Measurements from ENCODE around the gene SNX8. TPM values are rescaled to one million over a fixed set of nuclear protein-coding genes. Genes with fewer than 3 reads are reported as not detected.
A peak's percentile ranks its signal among the peaks of the same experiment; 100 is the strongest.

SNX8 gene
- total and polyA plus RNA-seq, 2 of the 13 experiments (the other 11 are each of a cell fraction or from before 2014, with no cell fraction given): 20.6 to 45.2 TPM

DNA sequence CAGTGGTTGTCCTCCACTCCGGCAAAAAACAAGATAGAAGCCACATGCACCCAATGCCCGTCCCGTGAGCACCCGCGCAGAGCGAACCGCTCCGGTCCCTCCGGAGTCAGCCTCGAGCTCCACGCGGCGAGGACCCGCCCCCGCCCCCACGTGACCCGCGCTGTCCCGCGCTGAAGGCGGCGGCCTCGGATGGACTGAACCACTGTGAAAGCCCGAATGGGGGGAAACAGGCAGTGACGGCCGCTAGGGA is 39.6 kb upstream of the SNX8 start (continued):
- TF ChIP-seq, protein P1, sequence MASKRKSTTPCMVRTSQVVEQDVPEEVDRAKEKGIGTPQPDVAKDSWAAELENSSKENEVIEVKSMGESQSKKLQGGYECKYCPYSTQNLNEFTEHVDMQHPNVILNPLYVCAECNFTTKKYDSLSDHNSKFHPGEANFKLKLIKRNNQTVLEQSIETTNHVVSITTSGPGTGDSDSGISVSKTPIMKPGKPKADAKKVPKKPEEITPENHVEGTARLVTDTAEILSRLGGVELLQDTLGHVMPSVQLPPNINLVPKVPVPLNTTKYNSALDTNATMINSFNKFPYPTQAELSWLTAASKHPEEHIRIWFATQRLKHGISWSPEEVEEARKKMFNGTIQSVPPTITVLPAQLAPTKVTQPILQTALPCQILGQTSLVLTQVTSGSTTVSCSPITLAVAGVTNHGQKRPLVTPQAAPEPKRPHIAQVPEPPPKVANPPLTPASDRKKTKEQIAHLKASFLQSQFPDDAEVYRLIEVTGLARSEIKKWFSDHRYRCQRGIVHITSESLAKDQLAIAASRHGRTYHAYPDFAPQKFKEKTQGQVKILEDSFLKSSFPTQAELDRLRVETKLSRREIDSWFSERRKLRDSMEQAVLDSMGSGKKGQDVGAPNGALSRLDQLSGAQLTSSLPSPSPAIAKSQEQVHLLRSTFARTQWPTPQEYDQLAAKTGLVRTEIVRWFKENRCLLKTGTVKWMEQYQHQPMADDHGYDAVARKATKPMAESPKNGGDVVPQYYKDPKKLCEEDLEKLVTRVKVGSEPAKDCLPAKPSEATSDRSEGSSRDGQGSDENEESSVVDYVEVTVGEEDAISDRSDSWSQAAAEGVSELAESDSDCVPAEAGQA (IDR thresholded peaks at IDR 0.05; ENCODE audit: low read depth): no peak
- TF ChIP-seq, protein P1 (CRISPR knock-in tag; IDR thresholded peaks at IDR 0.05; ENCODE audit: borderline replicate concordance): peak; percentile 95
- TF ChIP-seq ASH2L (IDR thresholded peaks at IDR 0.05; ENCODE audit: insufficient read length, low read depth, low read length) (no peak), MIXL1 (CRISPR knock-in tag; IDR thresholded peaks at IDR 0.05) (no peak), ZNF441 (CRISPR knock-in tag; IDR thresholded peaks at IDR 0.05; ENCODE audit: borderline replicate concordance) (peak; percentile 54; the same call in 1 of the 2 replicates), ZNF335 (CRISPR knock-in tag; IDR thresholded peaks at IDR 0.05) (peak; percentile 71), NFKB2 (CRISPR knock-in tag; IDR thresholded peaks at IDR 0.05; ENCODE audit: borderline replicate concordance) (peak; percentile 98), ZNF841 (CRISPR knock-in tag; IDR thresholded peaks at IDR 0.05; ENCODE audit: borderline replicate concordance) (no peak), ZNF563 (CRISPR knock-in tag; IDR thresholded peaks at IDR 0.05) (peak; percentile 93), ARHGAP35 (CRISPR knock-in tag; IDR thresholded peaks at IDR 0.05; ENCODE audit: borderline replicate concordance) (peak; percentile 71; the same call in 1 of the 2 replicates), SNAPC2 (CRISPR knock-in tag; IDR thresholded peaks at IDR 0.05) (peak; percentile 81; the same call in 1 of the 2 replicates), SMAD9 (CRISPR knock-in tag; IDR thresholded peaks at IDR 0.05) (no peak), ZNF775 (CRISPR knock-in tag; IDR thresholded peaks at IDR 0.05; ENCODE audit: borderline replicate concordance) (no peak; the same call in 1 of the 2 replicates), ZNF550 (CRISPR knock-in tag; IDR thresholded peaks at IDR 0.05; ENCODE audit: borderline replicate concordance) (no peak), CREM (IDR thresholded peaks at IDR 0.05) (no peak), CREM (CRISPR knock-in tag; IDR thresholded peaks at IDR 0.05) (no peak), ZKSCAN1 (IDR thresholded peaks at IDR 0.05; ENCODE audit: low read length) (no peak), ZC3H4 (CRISPR knock-in tag; IDR thresholded peaks at IDR 0.05; ENCODE audit: borderline replicate concordance) (no peak)
- TF ChIP-seq, protein P2, sequence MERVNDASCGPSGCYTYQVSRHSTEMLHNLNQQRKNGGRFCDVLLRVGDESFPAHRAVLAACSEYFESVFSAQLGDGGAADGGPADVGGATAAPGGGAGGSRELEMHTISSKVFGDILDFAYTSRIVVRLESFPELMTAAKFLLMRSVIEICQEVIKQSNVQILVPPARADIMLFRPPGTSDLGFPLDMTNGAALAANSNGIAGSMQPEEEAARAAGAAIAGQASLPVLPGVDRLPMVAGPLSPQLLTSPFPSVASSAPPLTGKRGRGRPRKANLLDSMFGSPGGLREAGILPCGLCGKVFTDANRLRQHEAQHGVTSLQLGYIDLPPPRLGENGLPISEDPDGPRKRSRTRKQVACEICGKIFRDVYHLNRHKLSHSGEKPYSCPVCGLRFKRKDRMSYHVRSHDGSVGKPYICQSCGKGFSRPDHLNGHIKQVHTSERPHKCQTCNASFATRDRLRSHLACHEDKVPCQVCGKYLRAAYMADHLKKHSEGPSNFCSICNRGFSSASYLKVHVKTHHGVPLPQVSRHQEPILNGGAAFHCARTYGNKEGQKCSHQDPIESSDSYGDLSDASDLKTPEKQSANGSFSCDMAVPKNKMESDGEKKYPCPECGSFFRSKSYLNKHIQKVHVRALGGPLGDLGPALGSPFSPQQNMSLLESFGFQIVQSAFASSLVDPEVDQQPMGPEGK (CRISPR knock-in tag; IDR thresholded peaks at IDR 0.05): peak; percentile 73
- TF ChIP-seq, protein P3, sequence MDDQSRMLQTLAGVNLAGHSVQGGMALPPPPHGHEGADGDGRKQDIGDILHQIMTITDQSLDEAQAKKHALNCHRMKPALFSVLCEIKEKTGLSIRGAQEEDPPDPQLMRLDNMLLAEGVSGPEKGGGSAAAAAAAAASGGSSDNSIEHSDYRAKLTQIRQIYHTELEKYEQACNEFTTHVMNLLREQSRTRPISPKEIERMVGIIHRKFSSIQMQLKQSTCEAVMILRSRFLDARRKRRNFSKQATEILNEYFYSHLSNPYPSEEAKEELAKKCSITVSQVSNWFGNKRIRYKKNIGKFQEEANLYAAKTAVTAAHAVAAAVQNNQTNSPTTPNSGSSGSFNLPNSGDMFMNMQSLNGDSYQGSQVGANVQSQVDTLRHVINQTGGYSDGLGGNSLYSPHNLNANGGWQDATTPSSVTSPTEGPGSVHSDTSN (CRISPR knock-in tag; IDR thresholded peaks at IDR 0.05; ENCODE audit: borderline replicate concordance): peak; percentile 24; the same call in 1 of the 2 replicates
- TF ChIP-seq, protein P4, sequence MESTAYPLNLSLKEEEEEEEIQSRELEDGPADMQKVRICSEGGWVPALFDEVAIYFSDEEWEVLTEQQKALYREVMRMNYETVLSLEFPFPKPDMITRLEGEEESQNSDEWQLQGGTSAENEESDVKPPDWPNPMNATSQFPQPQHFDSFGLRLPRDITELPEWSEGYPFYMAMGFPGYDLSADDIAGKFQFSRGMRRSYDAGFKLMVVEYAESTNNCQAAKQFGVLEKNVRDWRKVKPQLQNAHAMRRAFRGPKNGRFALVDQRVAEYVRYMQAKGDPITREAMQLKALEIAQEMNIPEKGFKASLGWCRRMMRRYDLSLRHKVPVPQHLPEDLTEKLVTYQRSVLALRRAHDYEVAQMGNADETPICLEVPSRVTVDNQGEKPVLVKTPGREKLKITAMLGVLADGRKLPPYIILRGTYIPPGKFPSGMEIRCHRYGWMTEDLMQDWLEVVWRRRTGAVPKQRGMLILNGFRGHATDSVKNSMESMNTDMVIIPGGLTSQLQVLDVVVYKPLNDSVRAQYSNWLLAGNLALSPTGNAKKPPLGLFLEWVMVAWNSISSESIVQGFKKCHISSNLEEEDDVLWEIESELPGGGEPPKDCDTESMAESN (CRISPR knock-in tag; conservative IDR thresholded peaks at IDR 0.05): peak; percentile 80

Measured in HepG2 (cell line).